Keratinocyte (primary cell): ENCODE measurements around the gene TTC32. TPM values are rescaled to one million over a fixed set of nuclear protein-coding genes. Genes with fewer than 3 reads are reported as not detected.

Source experiments
- DNase-seq: peaks from one replicate; pipeline ENCODE4 v3.0.0-alpha.2; 2011; ENCODE audit warnings: low read depth, missing footprints, low spot score
- FAIRE-seq: peaks from 2 replicates; lab custom pipeline; 2011; peaks lifted over from hg19 to GRCh38; lab: Jason Lieb, UNC
- H2AFZ ChIP-seq: 2 replicates; pipeline ENCODE4 v1.6.0; 2012; ENCODE audit warnings: low read length, control low read depth, inconsistent platforms; ENCODE audit not compliant: control insufficient read depth
- H3K27ac ChIP-seq: 2 replicates; pipeline ENCODE4 v1.5.1; 2011; ENCODE audit warnings: low read length; ENCODE audit not compliant: control insufficient read depth, insufficient read depth
- H3K27me3 ChIP-seq: 3 replicates; pipeline ENCODE4 v1.6.0; 2011; ENCODE audit warnings: low read length; ENCODE audit not compliant: control insufficient read depth, insufficient read depth; ENCODE audit errors: extremely low read depth
- H3K36me3 ChIP-seq, 2 experiments: 2 replicates in 1 of 2; 3 replicates in 1 of 2; pipeline ENCODE4 v1.5.1; 2011; ENCODE audit warnings: low read length in 2 of 2, mild to moderate bottlenecking in 1 of 2; ENCODE audit not compliant: control insufficient read depth in 2 of 2, insufficient read depth in 2 of 2; ENCODE audit errors: extremely low read depth in 1 of 2
- H3K4me1 ChIP-seq: 3 replicates; pipeline ENCODE4 v1.5.1; 2011; ENCODE audit warnings: low read length; ENCODE audit not compliant: control insufficient read depth, insufficient read depth; ENCODE audit errors: extremely low read depth
- H3K4me2 ChIP-seq: 3 replicates; pipeline ENCODE4 v1.6.0; 2011; ENCODE audit warnings: low read depth, low read length; ENCODE audit not compliant: control insufficient read depth, insufficient read depth; ENCODE audit errors: extremely low read depth
- H3K4me3 ChIP-seq, 3 experiments: fragments of 200-600 bp in 1 of 3; sonication (generic) in 1 of 3; 2 replicates in 2 of 3; 3 replicates in 1 of 3; pipeline ENCODE4 v1.5.1; 2011 to 2016; ENCODE audit warnings: low read length in 3 of 3, mild to moderate bottlenecking in 3 of 3, control low read depth in 2 of 3, inconsistent platforms in 1 of 3, low read depth in 1 of 3, mixed read lengths in 1 of 3, mixed run types in 1 of 3, moderate library complexity in 1 of 3; ENCODE audit not compliant: control insufficient read depth in 2 of 3, insufficient read depth in 2 of 3; ENCODE audit errors: extremely low read depth in 1 of 3
- H3K79me2 ChIP-seq: 2 replicates; pipeline ENCODE4 v1.6.0; 2012; ENCODE audit warnings: low read length; ENCODE audit not compliant: control insufficient read depth, insufficient read depth
- H3K9ac ChIP-seq: 3 replicates; pipeline ENCODE4 v1.6.0; 2011; ENCODE audit warnings: low read length; ENCODE audit not compliant: control insufficient read depth, insufficient read depth; ENCODE audit errors: extremely low read depth
- H3K9me1 ChIP-seq: 3 replicates; pipeline ENCODE4 v1.6.0; 2011; ENCODE audit warnings: low read length; ENCODE audit not compliant: control insufficient read depth, insufficient read depth; ENCODE audit errors: extremely low read depth
- H3K9me3 ChIP-seq: 2 replicates; pipeline ENCODE4 v1.5.1; 2012; ENCODE audit warnings: low read depth, low read length; ENCODE audit not compliant: control insufficient read depth
- H4K20me1 ChIP-seq: 3 replicates; pipeline ENCODE4 v1.6.0; 2011; ENCODE audit warnings: low read length; ENCODE audit not compliant: control insufficient read depth, insufficient read depth; ENCODE audit errors: extremely low read depth
- EZH2 ChIP-seq: IDR thresholded peaks from one replicate; pipeline ENCODE4 v1.6.1; 2012; ENCODE audit warnings: inconsistent platforms, mild to moderate bottlenecking, low read length, moderate library complexity
- dilution Hi-C: fragments of 300-500 bp; cut with MboI; formaldehyde crosslinking; loops from one replicate; pipeline ENCODE4 v1.7.0; 2020; ENCODE audit warnings: low sequenced_read_pairs; ENCODE audit not compliant: extremely low pct_ligation_motif_present
- polyA plus RNA-seq, 5 experiments: library from polyadenylated mRNA; depleted of rRNA in 3 of 5; stranded (reverse) in 3 of 5; stranded (forward) in 1 of 5; unstranded in 1 of 5; fragments of >200 nt; gene quantifications; 1 replicate in 1 of 5; 2 replicates in 3 of 5; 3 replicates in 1 of 5; pipeline versions ENCODE4 v1.2.1 to v1.2.3, GENCODE V29; 2011 to 2012; ENCODE audit warnings: missing spikeins in 2 of 5, low read depth in 1 of 5, low replicate concordance in 1 of 5
- TF ChIP-seq, protein P1 (sequence below), 3 experiments: IDR thresholded peaks in 1 of 3; conservative IDR thresholded peaks in 1 of 3; optimal IDR thresholded peaks in 1 of 3; 2 replicates in 2 of 3; 3 replicates in 1 of 3; pipeline versions ENCODE3 to v1.5.1; 2011; ENCODE audit warnings: low read length in 3 of 3, mild to moderate bottlenecking in 3 of 3, moderate library complexity in 2 of 3, control low read depth in 1 of 3, inconsistent platforms in 1 of 3; ENCODE audit not compliant: insufficient read depth in 2 of 3; ENCODE audit errors: extremely low read depth in 1 of 3

The TTC32 gene
- polyA plus RNA-seq, 1 donor (not counting 4 experiments of a cell fraction or from before 2014, with no cell fraction given): 7.6 TPM

DNA sequence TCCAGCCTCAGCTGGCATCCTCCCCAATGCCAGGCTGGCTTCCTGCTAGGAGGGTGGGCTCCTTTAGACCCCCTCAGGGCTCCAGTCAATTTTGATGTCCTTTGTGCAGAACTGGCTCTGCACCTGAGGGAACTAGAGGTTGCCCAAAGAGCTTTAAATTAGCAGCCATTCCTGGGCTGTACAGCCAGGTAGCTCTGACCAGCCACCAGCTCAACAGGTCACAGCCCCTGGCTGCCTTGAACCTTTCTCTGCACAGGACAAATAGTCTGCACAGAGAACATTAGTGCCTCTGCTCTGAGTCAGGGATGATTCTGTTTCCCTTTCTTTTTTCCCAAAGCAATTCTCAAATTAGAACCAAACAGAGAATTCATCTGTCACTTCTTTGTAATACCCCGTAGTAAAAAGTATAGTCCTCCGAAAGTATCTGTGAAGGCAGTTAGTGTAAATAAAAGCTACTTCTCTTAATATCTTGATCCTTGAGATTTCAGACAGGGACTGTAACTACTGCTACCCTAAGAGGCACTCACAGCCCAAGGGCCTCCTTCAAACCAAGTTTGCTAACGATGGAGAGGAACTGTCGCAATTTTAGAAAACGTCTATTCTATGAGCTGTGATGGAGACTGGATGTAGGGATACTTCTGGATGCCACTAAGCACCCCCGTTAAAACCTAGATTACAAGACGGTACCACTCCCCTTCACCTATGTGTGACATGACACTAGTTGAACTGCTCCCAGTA is 3.0 kb downstream of the TTC32 start:
- no peaks in the 10 kb centered on the region for H4K20me1 ChIP-seq
- no peaks in the 10 kb centered on the region for H3K36me3 ChIP-seq
- no peaks in the 10 kb centered on the region for H3K9me3 ChIP-seq
- H3K27ac ChIP-seq: no peak overlapping the region
- dilution Hi-C loops: no loop called here
- TF ChIP-seq EZH2: no peak
- TF ChIP-seq, protein P1, sequence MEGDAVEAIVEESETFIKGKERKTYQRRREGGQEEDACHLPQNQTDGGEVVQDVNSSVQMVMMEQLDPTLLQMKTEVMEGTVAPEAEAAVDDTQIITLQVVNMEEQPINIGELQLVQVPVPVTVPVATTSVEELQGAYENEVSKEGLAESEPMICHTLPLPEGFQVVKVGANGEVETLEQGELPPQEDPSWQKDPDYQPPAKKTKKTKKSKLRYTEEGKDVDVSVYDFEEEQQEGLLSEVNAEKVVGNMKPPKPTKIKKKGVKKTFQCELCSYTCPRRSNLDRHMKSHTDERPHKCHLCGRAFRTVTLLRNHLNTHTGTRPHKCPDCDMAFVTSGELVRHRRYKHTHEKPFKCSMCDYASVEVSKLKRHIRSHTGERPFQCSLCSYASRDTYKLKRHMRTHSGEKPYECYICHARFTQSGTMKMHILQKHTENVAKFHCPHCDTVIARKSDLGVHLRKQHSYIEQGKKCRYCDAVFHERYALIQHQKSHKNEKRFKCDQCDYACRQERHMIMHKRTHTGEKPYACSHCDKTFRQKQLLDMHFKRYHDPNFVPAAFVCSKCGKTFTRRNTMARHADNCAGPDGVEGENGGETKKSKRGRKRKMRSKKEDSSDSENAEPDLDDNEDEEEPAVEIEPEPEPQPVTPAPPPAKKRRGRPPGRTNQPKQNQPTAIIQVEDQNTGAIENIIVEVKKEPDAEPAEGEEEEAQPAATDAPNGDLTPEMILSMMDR (optimal IDR thresholded peaks at IDR 0.05 in 1 of 3, IDR thresholded peaks at IDR 0.05 in 1 of 3, conservative IDR thresholded peaks at IDR 0.05 in 1 of 3; ENCODE audit: extremely low read depth in 1 of 3, insufficient read depth in 2 of 3, low read length in 3 of 3): no peak
- H3K9ac ChIP-seq: no peak overlapping the region
- H3K27me3 ChIP-seq: no peaks in the 10 kb centered on the region
- DNase-seq (no peak), FAIRE-seq (no peak)
- H2AFZ ChIP-seq: no peak overlapping the region
- peaks cover 23% of the 10 kb centered on the region for H3K4me1 ChIP-seq
- no peak overlapping the region for H3K4me3 ChIP-seq
- H3K9me1 ChIP-seq: no peaks in the 10 kb centered on the region
- H3K4me2 ChIP-seq: no peak overlapping the region
- H3K79me2 ChIP-seq: peaks cover 38% of the 10 kb centered on the region

DNA sequence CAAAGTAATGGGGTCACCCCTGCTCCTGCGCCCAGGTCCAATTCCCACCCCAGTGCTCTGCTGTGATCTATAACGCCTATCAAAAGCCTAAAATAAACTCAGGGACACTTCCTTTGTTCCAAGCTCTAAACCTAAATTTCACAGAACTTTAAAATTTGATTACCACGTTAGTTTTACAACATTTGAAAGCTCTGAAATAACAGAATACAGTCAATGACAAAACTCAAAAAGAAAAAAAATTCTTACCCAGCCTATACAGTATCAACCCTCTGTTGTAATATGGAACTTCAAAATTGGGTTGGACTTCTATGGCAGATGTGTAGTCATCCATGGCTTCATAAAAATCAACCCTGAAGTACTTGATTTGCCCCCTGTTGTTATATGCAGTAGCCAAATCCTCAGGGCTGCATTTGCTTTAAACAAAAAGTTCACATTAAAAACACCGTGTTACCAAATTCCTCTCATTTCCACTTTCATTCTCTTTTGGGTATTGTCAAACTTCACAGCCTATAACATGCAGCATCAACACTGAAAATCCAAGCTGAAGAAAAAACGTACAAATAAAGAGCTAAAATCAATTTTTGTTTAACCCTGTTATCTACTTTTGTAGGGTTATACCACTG is 4.0 kb downstream of the TTC32 start:
- Histone ChIP-seq H3K27me3 (no peaks in the 10 kb centered on the region), H3K4me3 (no peak overlapping the region), H3K9me3 (no peaks in the 10 kb centered on the region), H3K9me1 (no peaks in the 10 kb centered on the region), H3K36me3 (no peaks in the 10 kb centered on the region), H3K4me2 (peak overlapping the region; percentile 17), H3K4me1 (peaks cover 19% of the 10 kb centered on the region), H3K27ac (no peak overlapping the region), H3K9ac (no peak overlapping the region), H2AFZ (no peak overlapping the region), H3K79me2 (peaks cover 38% of the 10 kb centered on the region), H4K20me1 (no peaks in the 10 kb centered on the region)
- FAIRE-seq (peak; percentile 13), DNase-seq (no peak)
- TF ChIP-seq, protein P1 (optimal IDR thresholded peaks at IDR 0.05 in 1 of 3, IDR thresholded peaks at IDR 0.05 in 1 of 3, conservative IDR thresholded peaks at IDR 0.05 in 1 of 3; ENCODE audit: extremely low read depth in 1 of 3, insufficient read depth in 2 of 3, low read length in 3 of 3): no peak
- TF ChIP-seq EZH2: no peak
- dilution Hi-C loops: no loop called here
